Skeletal muscle tissue (tissue), 4 donors: ENCODE measurements around the gene CFL1. TPM values are rescaled to one million over a fixed set of nuclear protein-coding genes. Genes with fewer than 3 reads are reported as not detected.

Experiments used
- H3K27ac ChIP-seq: one replicate; pipeline ENCODE4 v1.7.0; 2013; ENCODE audit warnings: mild to moderate bottlenecking, low read depth, low read length, inconsistent platforms
- H3K27me3 ChIP-seq, 3 donors: one replicate each; pipeline ENCODE4 v1.7.0; 2013; ENCODE audit warnings: low read length in 3 of 3; ENCODE audit not compliant: control insufficient read depth in 3 of 3, insufficient read depth in 3 of 3
- H3K36me3 ChIP-seq, 3 donors: one replicate each; pipeline ENCODE4 v1.7.0; 2013; ENCODE audit warnings: low read length in 3 of 3; ENCODE audit not compliant: control insufficient read depth in 3 of 3, insufficient read depth in 3 of 3
- H3K4me1 ChIP-seq, 3 donors: one replicate each; pipeline ENCODE4 v1.7.0; 2013; ENCODE audit warnings: low read length in 3 of 3, mild to moderate bottlenecking in 3 of 3; ENCODE audit not compliant: control insufficient read depth in 3 of 3, insufficient read depth in 3 of 3
- H3K4me3 ChIP-seq, 3 donors: one replicate each; pipeline ENCODE4 v1.7.0; 2013; ENCODE audit warnings: low read length in 3 of 3
- H3K9ac ChIP-seq, 3 donors: one replicate each; pipeline ENCODE4 v1.7.0; 2013; ENCODE audit warnings: low read length in 3 of 3, mild to moderate bottlenecking in 3 of 3, moderate library complexity in 2 of 3, low read depth in 1 of 3
- H3K9me3 ChIP-seq, 3 donors: one replicate each; pipeline ENCODE4 v1.7.0; 2013; ENCODE audit warnings: low read length in 3 of 3; ENCODE audit not compliant: control insufficient read depth in 3 of 3
- total RNA-seq: library from RNA; depleted of rRNA; stranded (reverse); fragments of >200 nt; gene quantifications from one replicate; pipeline ENCODE4 v1.2.3, GENCODE V29; 2014
- donor health status: Osteomylitis.

CFL1 gene
- total RNA-seq, 1 donor from 2014 or later, result 275 TPM

- Histone ChIP-seq H3K27ac (peak overlapping the region; percentile 95), H3K4me3 (peak overlapping the region; percentile 91 to 95 (median 93)), H3K36me3 (peaks cover 43 to 46% (median 46%) of the 10 kb centered on the region in 3 donors), H3K9me3 (no peaks in the 10 kb centered on the region), H3K9ac (peak overlapping the region; percentile 82 to 91 (median 84)), H3K27me3 (no peaks in the 10 kb centered on the region), H3K4me1 (peaks cover 44 to 60% (median 53%) of the 10 kb centered on the region in 3 donors)
Measured at GRCh38 chr11:65857500-65857852, 504 bp downstream of the CFL1 start.

DNA sequence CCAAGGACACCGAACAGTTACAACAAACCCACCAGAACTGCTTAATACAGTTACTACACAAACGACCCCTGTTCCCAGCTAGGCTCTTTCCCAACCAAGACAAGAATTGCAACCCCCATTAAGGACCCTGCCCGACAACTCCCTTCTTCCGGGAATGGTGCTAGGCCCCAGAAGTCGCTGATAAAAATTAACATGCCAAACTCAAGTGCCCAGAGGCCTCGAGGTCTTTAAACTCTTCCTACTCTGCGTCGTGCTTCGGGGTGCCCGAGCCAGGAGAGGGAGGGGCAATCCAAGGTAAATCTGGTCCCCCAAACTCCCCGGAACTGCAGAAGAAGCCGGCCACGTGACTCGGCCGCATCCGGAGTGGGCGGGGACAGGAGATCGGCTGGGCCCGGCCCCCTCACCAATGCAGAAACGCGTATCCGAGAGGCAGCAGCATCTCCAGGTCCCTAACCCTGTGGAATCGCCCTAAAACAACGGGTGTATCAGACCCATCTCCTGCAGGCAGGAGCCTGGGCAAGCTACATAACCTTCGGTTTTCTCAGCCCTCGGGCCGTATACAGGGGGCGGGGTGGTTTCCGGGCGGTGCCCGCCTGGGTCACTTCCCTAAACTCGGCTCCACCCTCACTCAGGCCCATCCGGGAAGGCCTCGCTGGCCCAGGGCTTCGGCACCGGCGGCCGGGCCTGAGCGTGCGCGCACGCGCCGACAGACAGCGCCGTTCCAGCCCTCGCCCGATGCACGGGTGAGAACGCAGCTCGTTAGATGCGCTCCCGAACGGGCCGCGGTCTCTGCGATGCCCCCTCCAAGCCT lies 1.1 kb downstream of the CFL1 start:
- Histone ChIP-seq H3K4me3 (peak overlapping the region; percentile 91 to 95 (median 93)), H3K4me1 (peaks cover 39 to 54% (median 50%) of the 10 kb centered on the region in 3 donors), H3K27ac (peak overlapping the region; percentile 95), H3K36me3 (peaks cover 43 to 46% (median 46%) of the 10 kb centered on the region in 3 donors), H3K9ac (peak overlapping the region; percentile 82 to 91 (median 84)), H3K9me3 (no peaks in the 10 kb centered on the region), H3K27me3 (no peaks in the 10 kb centered on the region)

DNA sequence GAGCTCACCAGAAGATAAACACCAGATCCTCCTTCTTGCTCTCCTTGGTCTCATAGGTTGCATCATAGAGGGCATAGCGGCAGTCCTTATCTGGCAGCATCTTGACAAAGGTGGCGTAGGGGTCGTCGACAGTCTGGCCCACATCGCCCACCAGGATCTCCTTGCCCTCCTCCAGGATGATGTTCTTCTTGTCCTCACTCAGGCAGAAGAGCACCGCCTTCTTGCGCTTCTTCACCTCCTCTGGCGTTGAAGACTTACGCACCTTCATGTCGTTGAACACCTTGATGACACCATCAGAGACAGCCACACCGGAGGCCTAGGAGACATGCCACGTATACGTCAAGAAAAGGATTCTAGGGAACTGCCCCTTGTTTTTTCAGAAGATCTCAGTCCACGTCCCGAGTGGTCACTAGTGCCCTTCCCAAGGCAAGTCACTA lies 2.0 kb downstream of the CFL1 start:
- H3K4me1 ChIP-seq, result peaks cover 29 to 44% (median 40%) of the 10 kb centered on the region in 3 donors
- peak overlapping the region; percentile 82 to 91 (median 84) for H3K9ac ChIP-seq
- no peak overlapping the region for H3K27ac ChIP-seq
- no peaks in the 10 kb centered on the region for H3K27me3 ChIP-seq
- H3K9me3 ChIP-seq, result peaks cover 0 to 5% (median 0%) of the 10 kb centered on the region in 3 donors
- peaks cover 46 to 52% (median 50%) of the 10 kb centered on the region in 3 donors for H3K36me3 ChIP-seq
- H3K4me3 ChIP-seq, result peak overlapping the region; percentile 41 to 95 (median 93)

GRCh38 chr11:65854852-65855837 lies 2.8 kb downstream of the CFL1 start:
- no peak overlapping the region for H3K4me3 ChIP-seq
- no peaks in the 10 kb centered on the region for H3K27me3 ChIP-seq
- peaks cover 27 to 41% (median 37%) of the 10 kb centered on the region in 3 donors for H3K4me1 ChIP-seq
- H3K9me3 ChIP-seq, result peaks cover 0 to 5% (median 0%) of the 10 kb centered on the region in 3 donors
- no peak overlapping the region for H3K27ac ChIP-seq
- peaks cover 47 to 55% (median 52%) of the 10 kb centered on the region in 3 donors for H3K36me3 ChIP-seq
- H3K9ac ChIP-seq, result peak overlapping the region in 1 of 3 donors; percentile 25

GRCh38 chr11:65854161-65854592 lies 3.8 kb downstream of the CFL1 start:
- H3K9ac ChIP-seq, result no peak overlapping the region
- no peak overlapping the region for H3K4me3 ChIP-seq
- peaks cover 21 to 32% (median 32%) of the 10 kb centered on the region in 3 donors for H3K4me1 ChIP-seq
- H3K36me3 ChIP-seq, result peaks cover 47 to 55% (median 52%) of the 10 kb centered on the region in 3 donors
- peaks cover 0 to 5% (median 0%) of the 10 kb centered on the region in 3 donors for H3K9me3 ChIP-seq
- no peak overlapping the region for H3K27ac ChIP-seq
- H3K27me3 ChIP-seq, result no peaks in the 10 kb centered on the region

GRCh38 chr11:65853246-65853979 lies 4.6 kb downstream of the CFL1 start:
- Histone ChIP-seq H3K4me1 (peaks cover 17 to 29% (median 24%) of the 10 kb centered on the region in 3 donors), H3K4me3 (no peak overlapping the region), H3K27ac (no peak overlapping the region), H3K27me3 (no peaks in the 10 kb centered on the region), H3K9me3 (peaks cover 0 to 5% (median 0%) of the 10 kb centered on the region in 3 donors), H3K9ac (no peak overlapping the region), H3K36me3 (peaks cover 47 to 55% (median 52%) of the 10 kb centered on the region in 3 donors)

DNA sequence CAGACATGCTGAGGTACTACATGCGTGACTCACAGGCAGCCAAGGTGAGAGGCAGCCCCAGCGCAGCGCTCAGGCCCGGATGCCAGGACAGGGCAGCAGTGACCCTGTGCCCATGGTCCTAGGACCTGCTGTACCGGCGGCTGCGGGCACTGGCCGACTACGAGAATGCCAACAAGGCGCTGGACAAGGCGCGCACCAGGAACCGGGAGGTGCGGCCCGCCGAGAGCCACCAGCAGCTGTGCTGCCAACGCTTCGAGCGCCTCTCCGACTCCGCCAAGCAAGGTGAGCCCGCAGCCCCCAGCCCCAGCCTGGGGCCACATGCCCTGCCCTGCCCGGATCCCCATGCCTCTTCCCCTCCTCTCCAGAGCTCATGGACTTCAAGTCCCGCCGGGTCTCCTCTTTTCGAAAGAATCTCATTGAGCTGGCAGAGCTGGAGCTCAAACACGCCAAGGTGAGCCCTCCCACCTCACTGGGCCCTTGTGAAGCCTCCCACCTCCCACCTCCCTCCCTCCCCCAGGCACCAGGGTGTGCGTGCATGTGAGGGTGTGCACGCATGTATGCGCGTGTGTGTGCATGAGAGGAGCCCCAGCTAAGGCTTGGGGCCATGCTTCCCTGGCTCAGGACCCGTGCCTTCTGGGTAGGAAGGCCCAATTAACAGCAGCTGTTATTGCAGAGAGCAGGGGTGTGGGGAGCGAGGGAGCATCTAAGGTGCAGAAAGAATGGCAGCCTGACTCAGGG lies 5.3 kb downstream of the CFL1 start:
- Histone ChIP-seq H3K4me3 (no peak overlapping the region), H3K9me3 (peaks cover 0 to 5% (median 0%) of the 10 kb centered on the region in 3 donors), H3K27me3 (no peaks in the 10 kb centered on the region), H3K36me3 (peaks cover 47 to 55% (median 52%) of the 10 kb centered on the region in 3 donors), H3K9ac (no peak overlapping the region), H3K4me1 (peaks cover 17 to 29% (median 24%) of the 10 kb centered on the region in 3 donors), H3K27ac (no peak overlapping the region)

DNA sequence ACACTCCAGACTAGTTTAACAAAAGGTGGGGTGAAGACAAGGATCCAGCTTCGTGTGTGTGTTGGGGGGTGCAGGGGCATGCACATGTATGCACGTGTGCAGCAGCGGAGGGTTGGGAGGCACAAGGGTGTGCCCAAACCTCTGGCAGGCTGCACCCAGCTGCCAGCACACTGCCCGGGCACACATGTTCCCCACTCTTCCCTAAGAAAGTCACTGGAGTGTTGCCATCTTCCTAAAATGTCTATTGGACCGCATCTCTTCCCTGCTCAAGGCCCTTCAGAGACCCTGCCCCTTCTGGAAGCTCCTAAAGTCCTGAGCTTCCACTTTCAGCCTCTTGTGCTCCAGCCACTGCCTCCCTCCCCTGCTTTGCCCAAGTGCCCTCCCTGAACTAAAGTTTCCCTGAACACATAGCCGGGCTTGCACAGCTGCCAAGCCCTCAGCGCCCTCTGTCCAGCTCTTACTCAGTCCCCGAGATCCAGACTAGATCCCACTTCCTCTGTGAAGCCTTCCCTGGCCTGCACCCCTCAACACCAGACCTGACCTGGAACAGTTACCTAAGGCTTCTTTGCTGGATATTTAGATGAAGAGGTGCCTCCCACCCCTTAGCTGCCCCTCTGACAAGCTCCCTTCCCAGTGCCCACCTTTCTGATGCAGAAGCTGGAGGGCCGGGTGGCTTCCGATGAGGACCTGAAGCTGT lies 6.0 kb downstream of the CFL1 start:
- Histone ChIP-seq H3K9ac (no peak overlapping the region), H3K36me3 (peaks cover 47 to 55% (median 52%) of the 10 kb centered on the region in 3 donors), H3K4me3 (no peak overlapping the region), H3K27me3 (no peaks in the 10 kb centered on the region), H3K27ac (no peak overlapping the region), H3K9me3 (peaks cover 0 to 5% (median 0%) of the 10 kb centered on the region in 3 donors), H3K4me1 (peaks cover 16 to 24% (median 21%) of the 10 kb centered on the region in 3 donors)
